Gastrocnemius medialis (tissue), 4 donors: Measurements from ENCODE around the gene BMERB1.

ENCODE experiments used
- CTCF ChIP-seq, 5 experiments: fragments of 450-650 bp in 3 of 5; fragments of 200-600 bp in 2 of 5; sonication (generic) in 2 of 5; IDR thresholded peaks in 4 of 5; conservative IDR thresholded peaks in 1 of 5; 1 replicate in 4 of 5; 2 replicates in 1 of 5; pipeline ENCODE4 v1.5.1; 2016 to 2019; ENCODE audit warnings: antibody characterized with exemption in 5 of 5, mild to moderate bottlenecking in 3 of 5, moderate library complexity in 3 of 5
- POLR2A ChIP-seq, 2 donors: fragments of 450-650 bp; IDR thresholded peaks; one replicate each; pipeline ENCODE4 v1.6.1; 2017; ENCODE audit warnings: antibody characterized with exemption in 2 of 2, mild to moderate bottlenecking in 2 of 2, moderate library complexity in 2 of 2

- TF ChIP-seq CTCF (IDR thresholded peaks at IDR 0.05 in 4 of 5, conservative IDR thresholded peaks at IDR 0.05 in 1 of 5), result no peak
- TF ChIP-seq POLR2A (IDR thresholded peaks at IDR 0.05), result no peak
These were observed 197.5 kb downstream of the BMERB1 start for GRCh38 chr16:15631730-15632409.
